Calu3 (cell line): ENCODE measurements around the gene KIF1B. TPM values are rescaled to one million over a fixed set of nuclear protein-coding genes. Genes with fewer than 3 reads are reported as not detected.

ENCODE experiments used
- BruUV-seq: library from RNA; stranded (reverse); fragments of 400-500 nt; replicated peaks from 2 replicates; lab custom pipeline; 2021; lab: Mats Ljungman, UMichigan
- CTCF ChIA-PET: fragments of 300-600 bp; sonication (Branson Sonifier 250); formaldehyde crosslinking; loops from one replicate; lab custom pipeline; 2022; ENCODE audit warnings: antibody characterized with exemption; lab: Charles Lee
- DNase-seq: peaks from one replicate; pipeline ENCODE4 v3.0.0; 2022
- H3K27ac Mint-ChIP-seq: one replicate; pipeline ENCODE4 v1.8.0; 2022; ENCODE audit warnings: mixed read lengths; ENCODE audit not compliant: unreplicated experiment
- H3K27me3 Mint-ChIP-seq: one replicate; pipeline ENCODE4 v1.8.0; 2022; ENCODE audit warnings: mixed read lengths; ENCODE audit not compliant: unreplicated experiment
- H3K36me3 Mint-ChIP-seq: one replicate; pipeline ENCODE4 v1.8.0; 2022; ENCODE audit warnings: mild to moderate bottlenecking, moderate library complexity, mixed read lengths; ENCODE audit not compliant: insufficient read depth, unreplicated experiment
- H3K4me1 Mint-ChIP-seq: one replicate; pipeline ENCODE4 v1.8.0; 2022; ENCODE audit warnings: mild to moderate bottlenecking, low read depth, mixed read lengths; ENCODE audit not compliant: unreplicated experiment
- H3K4me3 Mint-ChIP-seq: one replicate; pipeline ENCODE4 v1.8.0; 2022; ENCODE audit warnings: mild to moderate bottlenecking, low read depth, moderate library complexity, mixed read lengths; ENCODE audit not compliant: unreplicated experiment
- H3K9me3 Mint-ChIP-seq: one replicate; pipeline ENCODE4 v1.8.0; 2022; ENCODE audit warnings: low read depth, mixed read lengths; ENCODE audit not compliant: unreplicated experiment
- CTCF ChIP-seq: fragments of 200-600 bp; IDR thresholded peaks from one replicate; pipeline ENCODE4 v1.8.0; 2022; ENCODE audit warnings: antibody characterized with exemption; ENCODE audit not compliant: unreplicated experiment
- intact Hi-C: fragments of 100-400 bp; cut with micrococcal nuclease; formaldehyde crosslinking; loops from one replicate; pipeline ENCODE4 v1.10.0; 2022; ENCODE audit not compliant: unreplicated experiment
- total RNA-seq: library from RNA; stranded (reverse); gene quantifications from 2 replicates; pipeline ENCODE4 v1.2.3, GENCODE V29; 2022

KIF1B gene
- total RNA-seq, 1 experiment from 2014 or later: 17.1 TPM

DNA sequence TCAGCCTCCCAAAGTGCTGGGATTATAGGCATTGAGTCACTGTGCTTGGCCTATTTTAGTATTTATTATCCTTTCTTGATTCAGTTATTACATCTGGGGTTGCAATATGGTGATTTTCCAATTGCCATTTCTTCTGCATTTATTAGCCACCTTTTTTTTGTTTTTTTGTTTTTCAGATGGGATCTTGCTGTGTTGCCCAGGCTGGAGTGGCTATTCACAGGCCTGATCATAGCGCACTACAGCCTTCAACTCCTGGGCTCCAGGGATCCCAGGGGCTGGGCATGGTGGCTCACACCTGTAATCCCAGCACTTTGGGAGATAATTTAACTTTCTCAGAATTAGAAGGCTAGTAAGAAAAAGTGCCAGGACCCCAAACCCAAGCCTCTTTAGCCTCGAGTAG, 106.4 kb downstream of the KIF1B start:
- no peak for TF ChIP-seq CTCF
- no peaks in the 10 kb centered on the region for H3K9me3 Mint-ChIP-seq
- CTCF ChIA-PET: no interaction called here
- no peak overlapping the region for H3K27ac Mint-ChIP-seq
- no peaks in the 10 kb centered on the region for H3K36me3 Mint-ChIP-seq
- BruUV-seq: no TSS peak
- no peak overlapping the region for H3K4me3 Mint-ChIP-seq
- DNase-seq: no peak
- H3K4me1 Mint-ChIP-seq: peaks cover 8% of the 10 kb centered on the region
- no peaks in the 10 kb centered on the region for H3K27me3 Mint-ChIP-seq
- intact Hi-C loops: no loop called here

DNA sequence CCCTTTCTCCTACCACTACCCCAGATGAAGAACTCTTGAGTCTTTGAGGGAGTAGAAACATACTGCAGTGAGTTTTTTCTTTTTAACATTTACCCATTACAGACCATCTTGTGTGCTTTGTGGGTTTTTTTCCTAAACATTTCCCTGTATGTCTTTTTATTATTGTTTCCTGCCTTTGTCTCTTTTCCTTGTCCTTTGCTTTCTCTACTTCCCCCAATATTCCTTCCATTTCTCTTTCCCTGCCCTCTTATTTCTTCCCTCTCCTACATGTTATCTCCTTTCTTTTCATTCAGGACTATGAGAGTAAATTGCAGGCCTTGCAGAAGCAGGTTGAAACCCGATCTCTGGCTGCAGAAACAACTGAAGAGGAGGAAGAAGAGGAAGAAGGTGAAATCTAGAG, 109.4 kb downstream of the KIF1B start:
- H3K4me1 Mint-ChIP-seq: peaks cover 8% of the 10 kb centered on the region
- intact Hi-C loops: no loop called here
- H3K27ac Mint-ChIP-seq: no peak overlapping the region
- no peak for TF ChIP-seq CTCF
- H3K27me3 Mint-ChIP-seq: no peaks in the 10 kb centered on the region
- no peak overlapping the region for H3K4me3 Mint-ChIP-seq
- DNase-seq: no peak
- H3K9me3 Mint-ChIP-seq: no peaks in the 10 kb centered on the region
- no TSS peak for BruUV-seq
- CTCF ChIA-PET: interaction anchor here (0.8 kb wide), 1 partner anchor 10 kb away, joined by 3 read pairs; no protein-coding TSS in a partner anchor
- no peaks in the 10 kb centered on the region for H3K36me3 Mint-ChIP-seq

- BruUV-seq: no TSS peak
- intact Hi-C loops: no loop called here
- CTCF ChIA-PET: interaction anchor here (0.8 kb wide), 1 partner anchor 10 kb away, joined by 3 read pairs; no protein-coding TSS in a partner anchor
- Mint-ChIP-seq H3K27ac (no peak overlapping the region), H3K27me3 (no peaks in the 10 kb centered on the region), H3K4me1 (peaks cover 8% of the 10 kb centered on the region), H3K4me3 (no peak overlapping the region), H3K9me3 (no peaks in the 10 kb centered on the region), H3K36me3 (no peaks in the 10 kb centered on the region)
- no peak for DNase-seq
- no peak for TF ChIP-seq CTCF
Observed at GRCh38 chr1:10320336-10320735, 110.0 kb downstream of the KIF1B start.

- no TSS peak for BruUV-seq
- intact Hi-C loops: no loop called here
- CTCF ChIA-PET: no interaction called here
Observed at GRCh38 chr1:10322821-10323220, 112.5 kb downstream of the KIF1B start.

More at GRCh38 chr1:10322821-10323220, 112.5 kb downstream of the KIF1B start:
- Mint-ChIP-seq H3K27me3 (no peaks in the 10 kb centered on the region), H3K9me3 (no peaks in the 10 kb centered on the region), H3K27ac (no peak overlapping the region), H3K4me1 (peaks cover 8% of the 10 kb centered on the region), H3K4me3 (no peak overlapping the region), H3K36me3 (no peaks in the 10 kb centered on the region)
- TF ChIP-seq CTCF: no peak
- DNase-seq: no peak
